ENCODE measurements around the gene ACACB. TPM values are rescaled to one million over a fixed set of nuclear protein-coding genes. Genes with fewer than 3 reads are reported as not detected.

ACACB gene
- total RNA-seq, 2 donors from 2014 or later = 6.8 to 12.7 TPM

DNA sequence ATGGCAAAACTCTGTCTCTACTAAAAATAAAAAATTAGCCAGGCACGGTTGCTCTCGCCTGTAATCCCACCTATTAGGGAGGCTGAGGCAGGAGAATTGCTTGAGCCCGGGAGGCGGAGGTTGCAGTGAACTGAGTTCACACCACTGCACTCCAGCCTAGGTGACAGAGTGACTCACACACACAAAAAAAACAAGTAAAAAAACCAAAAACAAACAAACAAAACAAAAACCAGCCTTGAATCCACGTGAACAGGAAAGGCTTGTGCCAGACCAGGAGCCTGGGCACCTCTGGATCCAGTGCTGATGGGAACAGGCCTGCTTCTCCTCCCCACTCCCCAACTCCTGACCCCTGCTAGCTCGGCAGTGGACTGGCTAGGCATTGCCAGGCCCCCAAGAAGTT lies 189.2 kb downstream of the ACACB start:
- peaks cover 29% of the 10 kb centered on the region for H3K27me3 Mint-ChIP-seq (ENCODE audit: insufficient read depth)
- Histone ChIP-seq H3K27ac (ENCODE audit: low read depth, low read length) (no peak overlapping the region), H3K4me3 (ENCODE audit: low read length) (no peak overlapping the region), H3K9ac (ENCODE audit: extremely low read depth, low read length, poor library complexity, severe bottlenecking) (no peak overlapping the region), H3K4me1 (ENCODE audit: control insufficient read depth, insufficient read depth, low read length) (peaks cover 31% of the 10 kb centered on the region), H3K9me3 (ENCODE audit: control insufficient read depth, low read length) (no peaks in the 10 kb centered on the region), H3K36me3 (ENCODE audit: control insufficient read depth, insufficient read depth, low read length) (no peaks in the 10 kb centered on the region), H3K27me3 (ENCODE audit: control insufficient read depth, insufficient read depth, low read length, poor library complexity, severe bottlenecking) (peaks cover 16% of the 10 kb centered on the region)
- WGBS, 2 experiments (ENCODE audit: insufficient coverage in 1 of 2, insufficient read length in 1 of 2) = 82 to 85% methylated on average over 4 to 6 of the region's 6 CpGs
- no peak overlapping the region for H3K4me3 Mint-ChIP-seq
- no peaks in the 10 kb centered on the region for H3K36me3 Mint-ChIP-seq (ENCODE audit: low read depth)
- TF ChIP-seq, protein P1, sequence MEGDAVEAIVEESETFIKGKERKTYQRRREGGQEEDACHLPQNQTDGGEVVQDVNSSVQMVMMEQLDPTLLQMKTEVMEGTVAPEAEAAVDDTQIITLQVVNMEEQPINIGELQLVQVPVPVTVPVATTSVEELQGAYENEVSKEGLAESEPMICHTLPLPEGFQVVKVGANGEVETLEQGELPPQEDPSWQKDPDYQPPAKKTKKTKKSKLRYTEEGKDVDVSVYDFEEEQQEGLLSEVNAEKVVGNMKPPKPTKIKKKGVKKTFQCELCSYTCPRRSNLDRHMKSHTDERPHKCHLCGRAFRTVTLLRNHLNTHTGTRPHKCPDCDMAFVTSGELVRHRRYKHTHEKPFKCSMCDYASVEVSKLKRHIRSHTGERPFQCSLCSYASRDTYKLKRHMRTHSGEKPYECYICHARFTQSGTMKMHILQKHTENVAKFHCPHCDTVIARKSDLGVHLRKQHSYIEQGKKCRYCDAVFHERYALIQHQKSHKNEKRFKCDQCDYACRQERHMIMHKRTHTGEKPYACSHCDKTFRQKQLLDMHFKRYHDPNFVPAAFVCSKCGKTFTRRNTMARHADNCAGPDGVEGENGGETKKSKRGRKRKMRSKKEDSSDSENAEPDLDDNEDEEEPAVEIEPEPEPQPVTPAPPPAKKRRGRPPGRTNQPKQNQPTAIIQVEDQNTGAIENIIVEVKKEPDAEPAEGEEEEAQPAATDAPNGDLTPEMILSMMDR (conservative IDR thresholded peaks at IDR 0.05) = no peak
- no peaks in the 10 kb centered on the region for H3K9me3 Mint-ChIP-seq
- H3K27ac Mint-ChIP-seq = no peak overlapping the region
- DNase-seq = no peak
- H3K4me1 Mint-ChIP-seq = peaks cover 42% of the 10 kb centered on the region

DNA sequence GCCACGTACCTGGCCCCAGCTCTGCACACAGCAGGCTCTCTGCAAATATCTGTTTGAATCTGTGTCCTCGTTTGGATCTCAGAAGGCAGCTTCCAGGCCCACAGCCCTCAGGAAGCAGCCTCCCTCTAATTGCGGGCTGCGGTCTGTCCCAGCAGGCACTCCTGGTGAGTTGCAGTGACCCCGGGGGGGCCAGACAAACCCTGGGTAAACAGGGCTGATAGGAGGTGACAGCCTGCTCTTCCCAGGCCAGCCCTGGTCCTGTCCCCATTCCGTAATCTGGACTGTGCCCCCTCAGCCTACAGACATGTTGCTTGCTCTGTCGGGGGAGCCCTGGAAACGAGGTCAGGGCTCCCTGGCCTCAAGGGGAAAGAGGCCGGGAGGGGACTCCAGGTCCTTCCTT lies 190.7 kb downstream of the ACACB start:
- H3K4me1 ChIP-seq (ENCODE audit: control insufficient read depth, insufficient read depth, low read length) = peaks cover 31% of the 10 kb centered on the region
- H3K4me3 ChIP-seq (ENCODE audit: low read length) = no peak overlapping the region
- no peak overlapping the region for H3K27ac ChIP-seq (ENCODE audit: low read depth, low read length)
- no peaks in the 10 kb centered on the region for H3K36me3 Mint-ChIP-seq (ENCODE audit: low read depth)
- 44 to 45% methylated on average over 5 to 9 of the region's 9 CpGs for WGBS, 2 experiments (ENCODE audit: insufficient coverage in 1 of 2, insufficient read length in 1 of 2)
- H3K27me3 ChIP-seq (ENCODE audit: control insufficient read depth, insufficient read depth, low read length, poor library complexity, severe bottlenecking) = peaks cover 31% of the 10 kb centered on the region
- no peaks in the 10 kb centered on the region for H3K9me3 Mint-ChIP-seq
- H3K27ac Mint-ChIP-seq = no peak overlapping the region
- peaks cover 43% of the 10 kb centered on the region for H3K4me1 Mint-ChIP-seq
- no peaks in the 10 kb centered on the region for H3K36me3 ChIP-seq (ENCODE audit: control insufficient read depth, insufficient read depth, low read length)
- H3K9ac ChIP-seq (ENCODE audit: extremely low read depth, low read length, poor library complexity, severe bottlenecking) = no peak overlapping the region
- TF ChIP-seq, protein P1 (conservative IDR thresholded peaks at IDR 0.05) = no peak
- no peak overlapping the region for H3K4me3 Mint-ChIP-seq
- peak; percentile 84 for DNase-seq
- peaks cover 42% of the 10 kb centered on the region for H3K27me3 Mint-ChIP-seq (ENCODE audit: insufficient read depth)
- H3K9me3 ChIP-seq (ENCODE audit: control insufficient read depth, low read length) = no peaks in the 10 kb centered on the region

DNA sequence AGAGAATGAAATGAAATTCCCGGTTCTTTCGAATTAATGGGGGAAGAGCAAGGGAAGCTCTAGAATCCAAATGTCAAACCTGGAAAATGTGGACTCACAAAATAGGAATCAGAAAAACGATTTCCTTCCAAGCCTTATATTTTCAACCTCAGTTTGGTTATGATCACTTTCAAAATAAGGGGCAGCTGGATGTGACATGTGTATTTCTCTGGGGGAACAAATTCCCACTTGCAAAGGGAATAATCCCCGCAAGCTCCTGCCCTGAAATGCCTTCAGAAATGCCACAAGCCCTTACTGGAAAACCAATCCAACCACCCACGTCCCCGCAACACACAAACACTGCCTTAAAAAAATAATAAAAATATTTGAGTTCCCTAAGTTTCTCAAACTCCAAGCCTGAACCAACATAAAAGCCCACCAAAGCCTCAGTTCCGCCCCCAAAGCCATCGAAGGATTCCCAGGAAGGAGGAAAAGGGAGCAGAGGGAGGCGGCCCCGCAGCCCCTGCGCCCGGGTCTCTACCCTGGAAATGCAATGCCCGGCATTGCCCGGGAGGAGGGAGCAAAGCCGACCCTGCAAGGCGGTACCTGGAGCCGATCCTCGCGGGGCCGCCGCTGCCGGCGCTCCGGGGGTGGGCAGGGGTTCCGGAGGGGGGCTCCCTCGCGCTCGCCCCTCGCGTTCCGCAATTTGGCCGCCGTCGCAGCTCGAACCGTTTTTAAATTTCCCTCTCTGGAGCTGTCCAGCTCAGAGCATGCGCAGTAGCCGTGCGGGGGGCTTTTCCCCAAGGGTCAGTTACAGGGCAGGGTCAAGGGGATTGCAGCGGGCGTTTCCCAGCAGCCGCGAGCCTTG lies 192.4 kb downstream of the ACACB start, which contains the start of gene FOXN4:
Gene FOXN4, minus strand, starts transcription at position 751 of the 847 bp plus-strand sequence. CDS start 963 bp downstream, outside the sequence.
- 9 to 11% methylated on average over 14 to 40 of the region's 43 CpGs for WGBS, 2 experiments (ENCODE audit: insufficient coverage in 1 of 2, insufficient read length in 1 of 2)
- H3K9me3 Mint-ChIP-seq = no peaks in the 10 kb centered on the region

More for the DNA sequence above, 192.4 kb downstream of the ACACB start, which contains the start of gene FOXN4:
- no peaks in the 10 kb centered on the region for H3K36me3 ChIP-seq (ENCODE audit: control insufficient read depth, insufficient read depth, low read length)
- H3K9ac ChIP-seq (ENCODE audit: extremely low read depth, low read length, poor library complexity, severe bottlenecking) = no peak within 1 kb of the TSS
- H3K4me3 ChIP-seq (ENCODE audit: low read length) = peak within 1 kb of the TSS; percentile 76
- peak; percentile 94 for DNase-seq
- H3K4me3 Mint-ChIP-seq = peak within 1 kb of the TSS; percentile 74
- H3K27me3 Mint-ChIP-seq (ENCODE audit: insufficient read depth) = peaks cover 57% of the 10 kb centered on the region
- H3K4me1 Mint-ChIP-seq = peaks cover 35% of the 10 kb centered on the region
- no peak within 1 kb of the TSS for H3K27ac Mint-ChIP-seq
- H3K27me3 ChIP-seq (ENCODE audit: control insufficient read depth, insufficient read depth, low read length, poor library complexity, severe bottlenecking) = peaks cover 45% of the 10 kb centered on the region
- TF ChIP-seq, protein P1 (conservative IDR thresholded peaks at IDR 0.05) = peak; percentile 52
- H3K36me3 Mint-ChIP-seq (ENCODE audit: low read depth) = no peaks in the 10 kb centered on the region
- peaks cover 24% of the 10 kb centered on the region for H3K4me1 ChIP-seq (ENCODE audit: control insufficient read depth, insufficient read depth, low read length)
- H3K9me3 ChIP-seq (ENCODE audit: control insufficient read depth, low read length) = no peaks in the 10 kb centered on the region
- H3K27ac ChIP-seq (ENCODE audit: low read depth, low read length) = no peak within 1 kb of the TSS
